Activated T-helper 2 cell treated with anti-CD3 and anti-CD28 coated beads, Interferon-gamma antibody, Interleukin-2, Interleukin-4, amounts not matched to agents 10 μg/mL and 5 μg/mL and 100 μg/mL, durations not matched to agents 14 hours and 24 hours and 36 hours (primary cell): ENCODE results near the gene BBS9. TPM values are rescaled to one million over a fixed set of nuclear protein-coding genes. Genes with fewer than 3 reads are reported as not detected.

ENCODE experiments used
- DNase-seq: peaks from one replicate; pipeline ENCODE4 v3.0.0; 2021; ENCODE audit warnings: low spot score
- H3K27ac Mint-ChIP-seq: one replicate; pipeline ENCODE4 v1.8.0; 2021; ENCODE audit warnings: mixed read lengths
- H3K27me3 Mint-ChIP-seq: one replicate; pipeline ENCODE4 v1.8.0; 2021; ENCODE audit warnings: low read depth, mixed read lengths
- H3K36me3 Mint-ChIP-seq: one replicate; pipeline ENCODE4 v1.8.0; 2021; ENCODE audit warnings: low read depth, mixed read lengths
- H3K4me1 Mint-ChIP-seq: one replicate; pipeline ENCODE4 v1.8.0; 2021; ENCODE audit warnings: low read depth, mixed read lengths
- H3K4me3 Mint-ChIP-seq: one replicate; pipeline ENCODE4 v1.8.0; 2021; ENCODE audit warnings: low read depth, mild to moderate bottlenecking, moderate library complexity, mixed read lengths
- H3K9me3 Mint-ChIP-seq: one replicate; pipeline ENCODE4 v1.8.0; 2021; ENCODE audit warnings: mixed read lengths
- intact Hi-C: fragments of 100-400 bp; cut with micrococcal nuclease; formaldehyde crosslinking; loops from one replicate; pipeline ENCODE4 v1.15.1; 2023
- total RNA-seq: library from RNA; stranded (reverse); gene quantifications from 2 replicates; pipeline ENCODE4 v1.2.3, GENCODE V29; 2022

The BBS9 gene
- total RNA-seq, 1 donor from 2014 or later, result 6.8 TPM

GRCh38 chr7:33582104-33582503, 452.7 kb downstream of the BBS9 start:
- Mint-ChIP-seq H3K36me3 (no peaks in the 10 kb centered on the region), H3K27ac (no peak overlapping the region), H3K9me3 (no peaks in the 10 kb centered on the region), H3K4me1 (no peaks in the 10 kb centered on the region), H3K4me3 (no peak overlapping the region), H3K27me3 (no peaks in the 10 kb centered on the region)
- intact Hi-C loops, result no loop called here
- no peak for DNase-seq

- H3K9me3 Mint-ChIP-seq, result no peaks in the 10 kb centered on the region
- no peaks in the 10 kb centered on the region for H3K27me3 Mint-ChIP-seq
- H3K36me3 Mint-ChIP-seq, result no peaks in the 10 kb centered on the region
- no peak overlapping the region for H3K27ac Mint-ChIP-seq
- intact Hi-C loops, result no loop called here
- no peak overlapping the region for H3K4me3 Mint-ChIP-seq
- no peaks in the 10 kb centered on the region for H3K4me1 Mint-ChIP-seq
- no peak for DNase-seq
Measured at GRCh38 chr7:33582533-33582932, 453.2 kb downstream of the BBS9 start.

- intact Hi-C loops, result no loop called here
- no peaks in the 10 kb centered on the region for H3K36me3 Mint-ChIP-seq
- H3K9me3 Mint-ChIP-seq, result no peaks in the 10 kb centered on the region
- no peaks in the 10 kb centered on the region for H3K4me1 Mint-ChIP-seq
- no peaks in the 10 kb centered on the region for H3K27me3 Mint-ChIP-seq
- no peak for DNase-seq
- H3K4me3 Mint-ChIP-seq, result no peak overlapping the region
- no peak overlapping the region for H3K27ac Mint-ChIP-seq
Measured at GRCh38 chr7:33589911-33590310, 460.5 kb downstream of the BBS9 start.

- no peaks in the 10 kb centered on the region for H3K9me3 Mint-ChIP-seq
- no peaks in the 10 kb centered on the region for H3K36me3 Mint-ChIP-seq
- DNase-seq, result no peak
- no peak overlapping the region for H3K27ac Mint-ChIP-seq
- H3K4me3 Mint-ChIP-seq, result no peak overlapping the region
- no peaks in the 10 kb centered on the region for H3K4me1 Mint-ChIP-seq
- no peaks in the 10 kb centered on the region for H3K27me3 Mint-ChIP-seq
- intact Hi-C loops, result no loop called here
Measured at GRCh38 chr7:33590916-33591315, 461.6 kb downstream of the BBS9 start.

GRCh38 chr7:33591490-33591889, 462.1 kb downstream of the BBS9 start:
- Mint-ChIP-seq H3K27me3 (no peaks in the 10 kb centered on the region), H3K4me1 (no peaks in the 10 kb centered on the region), H3K27ac (no peak overlapping the region), H3K9me3 (peaks cover 3% of the 10 kb centered on the region), H3K36me3 (no peaks in the 10 kb centered on the region), H3K4me3 (no peak overlapping the region)
- intact Hi-C loops, result no loop called here
- DNase-seq, result no peak

GRCh38 chr7:33592718-33593117, 463.4 kb downstream of the BBS9 start:
- no peaks in the 10 kb centered on the region for H3K27me3 Mint-ChIP-seq
- no peak overlapping the region for H3K27ac Mint-ChIP-seq
- no peak overlapping the region for H3K4me3 Mint-ChIP-seq
- intact Hi-C loops, result no loop called here
- H3K4me1 Mint-ChIP-seq, result no peaks in the 10 kb centered on the region
- no peak for DNase-seq
- no peaks in the 10 kb centered on the region for H3K36me3 Mint-ChIP-seq
- H3K9me3 Mint-ChIP-seq, result peaks cover 6% of the 10 kb centered on the region

GRCh38 chr7:33593611-33594010, 464.2 kb downstream of the BBS9 start:
- intact Hi-C loops, result no loop called here
- H3K36me3 Mint-ChIP-seq, result no peaks in the 10 kb centered on the region
- no peak overlapping the region for H3K27ac Mint-ChIP-seq
- H3K4me3 Mint-ChIP-seq, result no peak overlapping the region
- H3K27me3 Mint-ChIP-seq, result no peaks in the 10 kb centered on the region
- peaks cover 6% of the 10 kb centered on the region for H3K9me3 Mint-ChIP-seq
- no peaks in the 10 kb centered on the region for H3K4me1 Mint-ChIP-seq
- no peak for DNase-seq

- H3K27ac Mint-ChIP-seq, result no peak overlapping the region
- H3K4me1 Mint-ChIP-seq, result no peaks in the 10 kb centered on the region
- no peak overlapping the region for H3K4me3 Mint-ChIP-seq
- intact Hi-C loops, result no loop called here
- no peak for DNase-seq
- H3K27me3 Mint-ChIP-seq, result no peaks in the 10 kb centered on the region
- H3K9me3 Mint-ChIP-seq, result peaks cover 6% of the 10 kb centered on the region
- no peaks in the 10 kb centered on the region for H3K36me3 Mint-ChIP-seq
Measured at GRCh38 chr7:33596686-33597085, 467.3 kb downstream of the BBS9 start.

- Mint-ChIP-seq H3K27ac (no peak overlapping the region), H3K36me3 (no peaks in the 10 kb centered on the region), H3K4me1 (no peaks in the 10 kb centered on the region), H3K4me3 (no peak overlapping the region), H3K9me3 (peaks cover 6% of the 10 kb centered on the region), H3K27me3 (no peaks in the 10 kb centered on the region)
- intact Hi-C loops, result no loop called here
- no peak for DNase-seq
Measured at GRCh38 chr7:33597181-33597580, 467.8 kb downstream of the BBS9 start.

- Mint-ChIP-seq H3K4me3 (no peak overlapping the region), H3K36me3 (no peaks in the 10 kb centered on the region), H3K27me3 (no peaks in the 10 kb centered on the region), H3K4me1 (no peaks in the 10 kb centered on the region), H3K9me3 (peaks cover 6% of the 10 kb centered on the region), H3K27ac (no peak overlapping the region)
- DNase-seq, result no peak
- intact Hi-C loops, result no loop called here
Measured at GRCh38 chr7:33601101-33601500, 471.7 kb downstream of the BBS9 start.

GRCh38 chr7:33601884-33602283, 472.5 kb downstream of the BBS9 start:
- Mint-ChIP-seq H3K4me3 (no peak overlapping the region), H3K27me3 (no peaks in the 10 kb centered on the region), H3K27ac (no peak overlapping the region), H3K36me3 (no peaks in the 10 kb centered on the region), H3K4me1 (no peaks in the 10 kb centered on the region), H3K9me3 (no peaks in the 10 kb centered on the region)
- intact Hi-C loops, result no loop called here
- no peak for DNase-seq

GRCh38 chr7:33604056-33604455, 474.7 kb downstream of the BBS9 start:
- H3K36me3 Mint-ChIP-seq, result no peaks in the 10 kb centered on the region
- H3K4me3 Mint-ChIP-seq, result no peak overlapping the region
- no peaks in the 10 kb centered on the region for H3K9me3 Mint-ChIP-seq
- no peak overlapping the region for H3K27ac Mint-ChIP-seq
- intact Hi-C loops, result no loop called here
- DNase-seq, result no peak
- H3K4me1 Mint-ChIP-seq, result no peaks in the 10 kb centered on the region
- no peaks in the 10 kb centered on the region for H3K27me3 Mint-ChIP-seq

- intact Hi-C loops, result no loop called here
- H3K9me3 Mint-ChIP-seq, result no peaks in the 10 kb centered on the region
- no peaks in the 10 kb centered on the region for H3K36me3 Mint-ChIP-seq
- H3K4me3 Mint-ChIP-seq, result no peak overlapping the region
- no peak overlapping the region for H3K27ac Mint-ChIP-seq
- no peaks in the 10 kb centered on the region for H3K4me1 Mint-ChIP-seq
- H3K27me3 Mint-ChIP-seq, result no peaks in the 10 kb centered on the region
- no peak for DNase-seq
Measured at GRCh38 chr7:33610918-33611317, 481.6 kb downstream of the BBS9 start.

- DNase-seq, result no peak
- H3K9me3 Mint-ChIP-seq, result no peaks in the 10 kb centered on the region
- H3K27ac Mint-ChIP-seq, result no peak overlapping the region
- no peaks in the 10 kb centered on the region for H3K36me3 Mint-ChIP-seq
- intact Hi-C loops, result no loop called here
- no peak overlapping the region for H3K4me3 Mint-ChIP-seq
- no peaks in the 10 kb centered on the region for H3K27me3 Mint-ChIP-seq
- no peaks in the 10 kb centered on the region for H3K4me1 Mint-ChIP-seq
Measured at GRCh38 chr7:33612442-33612841, 483.1 kb downstream of the BBS9 start.
